WTC11 (cell line): Measurements from ENCODE around the gene ACOT4.
"Not testable (repeated sequence)": the region's sequence is repeated elsewhere in the genome, so short reads cannot be mapped to it uniquely, and the experiment has no call there.

ENCODE experiments used
- AR ChIP-seq: fragments of 250-450 bp; sonication (Bioruptor Pico); IDR thresholded peaks from 2 replicates; pipeline ENCODE4 v1.9.0; 2021; ENCODE audit warnings: mild to moderate bottlenecking
- CTCF ChIP-seq: fragments of 200-600 bp; IDR thresholded peaks from 2 replicates; pipeline ENCODE4 v1.8.0; 2022; ENCODE audit warnings: antibody characterized with exemption
- FOXK1 ChIP-seq: sonication (generic); formaldehyde crosslinking; IDR thresholded peaks from 2 replicates; pipeline ENCODE4 v1.8.0; 2022; ENCODE audit warnings: mild to moderate bottlenecking, moderate library complexity, missing genetic modification reagents
- PRDM15 ChIP-seq: sonication (generic); formaldehyde crosslinking; IDR thresholded peaks from 2 replicates; pipeline ENCODE4 v1.8.0; 2022; ENCODE audit warnings: missing genetic modification reagents
- USF2 ChIP-seq: sonication (generic); formaldehyde crosslinking; IDR thresholded peaks from 2 replicates; pipeline ENCODE4 v1.8.1; 2023; ENCODE audit warnings: mild to moderate bottlenecking, missing genetic modification reagents, moderate library complexity
- ZNF396 ChIP-seq: fragments of 250-450 bp; sonication (Bioruptor Pico); IDR thresholded peaks from 2 replicates; pipeline ENCODE4 v1.8.0; 2021; ENCODE audit warnings: mild to moderate bottlenecking, moderate library complexity, borderline replicate concordance

GRCh38 chr14:73566431-73566830 lies 25.2 kb upstream of the ACOT4 start:
- not testable (repeated sequence) for TF ChIP-seq CTCF; ZNF396; PRDM15 (CRISPR knock-in tag); FOXK1 (CRISPR knock-in tag); AR (CRISPR knock-in tag); USF2 (CRISPR knock-in tag)
